Measurements from ENCODE around the gene SNRNP35. TPM values are rescaled to one million over a fixed set of nuclear protein-coding genes. Genes with fewer than 3 reads are reported as not detected.
A peak's percentile ranks its signal among the peaks of the same experiment; 100 is the strongest.

Gene SNRNP35
- total and polyA plus RNA-seq, 4 experiments from 2014 or later: 39.0 to 49.5 (median 42.2) TPM

DNA sequence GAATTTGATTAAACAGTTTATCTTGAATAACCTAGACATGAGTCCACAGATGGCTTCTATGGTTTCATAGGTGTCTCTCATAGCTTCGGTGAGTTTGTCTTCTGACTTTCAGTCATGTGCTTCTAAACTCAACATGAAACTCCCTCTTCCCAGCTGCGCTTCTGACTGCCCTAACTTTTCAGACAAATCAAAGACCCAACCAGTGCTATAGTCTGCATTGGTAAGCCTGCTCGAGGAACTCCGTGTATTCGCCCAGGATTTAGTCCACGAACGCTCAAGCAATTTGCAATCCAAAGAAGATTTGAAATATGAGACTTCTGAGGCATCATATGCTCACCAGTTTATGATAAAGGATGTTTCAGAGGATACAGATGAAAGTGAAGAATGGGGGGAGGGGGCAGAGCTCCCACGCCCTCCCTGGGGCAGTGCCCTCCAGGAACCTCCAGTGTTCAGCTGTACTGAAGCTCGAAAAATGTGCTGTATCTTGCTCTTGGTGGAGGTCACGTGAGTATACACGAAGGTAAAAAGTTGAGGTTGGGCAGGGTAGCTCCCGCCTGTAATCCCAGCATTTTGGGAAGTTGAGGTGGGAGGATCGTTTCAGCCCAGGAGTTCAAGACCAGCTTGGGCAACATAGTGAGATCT, 16.3 kb upstream of the SNRNP35 start:
- peaks cover 0 to 4% of the 10 kb centered on the region in 2 donors for H3K36me3 Mint-ChIP-seq
- H3K27me3 Mint-ChIP-seq: no peaks in the 10 kb centered on the region
- H3K9me3 ChIP-seq (ENCODE audit: control insufficient read depth in 1 of 2, low read length in 2 of 2): no peaks in the 10 kb centered on the region
- peaks cover 27% of the 10 kb centered on the region for H3K4me1 ChIP-seq (ENCODE audit: insufficient read depth, low read length)
- no peak for DNase-seq
- no peak overlapping the region for H3K27ac ChIP-seq (ENCODE audit: low read depth, low read length)
- H3K9me3 Mint-ChIP-seq: no peaks in the 10 kb centered on the region
- intact Hi-C loops (cut with micrococcal nuclease): no loop called here
- H3K27me3 ChIP-seq (ENCODE audit: insufficient read depth, low read length): no peaks in the 10 kb centered on the region
- ChIA-PET CTCF (ENCODE audit: partially characterized antibody) (interaction anchor here (1.0 to 1.8 kb wide), 3 partner anchors 15 to 96 kb away, joined by 3 to 4 read pairs (median 3); no protein-coding TSS in a partner anchor), POLR2A (ENCODE audit: partially characterized antibody) (interaction anchor here (8.5 kb wide), 1 partner anchor 17 kb away, joined by 132 read pairs; the partner anchor contains the start of gene SNRNP35)
- H3K4me1 Mint-ChIP-seq: peaks cover 12 to 38% (median 22%) of the 10 kb centered on the region in 4 donors
- H3K36me3 ChIP-seq (ENCODE audit: insufficient read depth, low read length): no peaks in the 10 kb centered on the region
- H3K4me3 ChIP-seq (ENCODE audit: low read length in 2 of 2): no peak overlapping the region
- H3K4me3 Mint-ChIP-seq: no peak overlapping the region
- H3K27ac Mint-ChIP-seq: peak overlapping the region in 3 of 7 donors; percentile 14 to 61 (median 30)

DNA sequence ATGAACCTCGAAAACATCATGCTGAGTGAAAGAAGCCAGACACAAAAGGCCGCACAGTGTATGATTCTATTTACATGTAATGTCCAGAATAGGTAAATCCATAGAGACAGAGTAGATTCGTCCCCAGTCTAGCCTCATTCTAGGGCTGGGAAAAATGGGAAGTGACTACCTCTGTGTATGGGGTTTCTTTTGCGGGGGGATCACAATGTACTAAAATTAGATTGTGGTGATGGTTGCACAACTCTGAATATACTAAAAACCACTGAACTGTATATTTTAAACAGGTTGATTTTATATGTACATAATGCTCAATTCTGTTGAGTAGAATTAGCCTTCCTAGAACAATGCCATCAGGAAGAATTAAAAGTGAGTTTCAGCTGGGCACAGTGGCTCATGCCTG, 15.2 kb upstream of the SNRNP35 start:
- Mint-ChIP-seq H3K9me3 (no peaks in the 10 kb centered on the region), H3K4me3 (peak overlapping the region in 1 of 8 donors; percentile 8)
- H3K4me3 ChIP-seq (ENCODE audit: low read length in 2 of 2): no peak overlapping the region

DNA sequence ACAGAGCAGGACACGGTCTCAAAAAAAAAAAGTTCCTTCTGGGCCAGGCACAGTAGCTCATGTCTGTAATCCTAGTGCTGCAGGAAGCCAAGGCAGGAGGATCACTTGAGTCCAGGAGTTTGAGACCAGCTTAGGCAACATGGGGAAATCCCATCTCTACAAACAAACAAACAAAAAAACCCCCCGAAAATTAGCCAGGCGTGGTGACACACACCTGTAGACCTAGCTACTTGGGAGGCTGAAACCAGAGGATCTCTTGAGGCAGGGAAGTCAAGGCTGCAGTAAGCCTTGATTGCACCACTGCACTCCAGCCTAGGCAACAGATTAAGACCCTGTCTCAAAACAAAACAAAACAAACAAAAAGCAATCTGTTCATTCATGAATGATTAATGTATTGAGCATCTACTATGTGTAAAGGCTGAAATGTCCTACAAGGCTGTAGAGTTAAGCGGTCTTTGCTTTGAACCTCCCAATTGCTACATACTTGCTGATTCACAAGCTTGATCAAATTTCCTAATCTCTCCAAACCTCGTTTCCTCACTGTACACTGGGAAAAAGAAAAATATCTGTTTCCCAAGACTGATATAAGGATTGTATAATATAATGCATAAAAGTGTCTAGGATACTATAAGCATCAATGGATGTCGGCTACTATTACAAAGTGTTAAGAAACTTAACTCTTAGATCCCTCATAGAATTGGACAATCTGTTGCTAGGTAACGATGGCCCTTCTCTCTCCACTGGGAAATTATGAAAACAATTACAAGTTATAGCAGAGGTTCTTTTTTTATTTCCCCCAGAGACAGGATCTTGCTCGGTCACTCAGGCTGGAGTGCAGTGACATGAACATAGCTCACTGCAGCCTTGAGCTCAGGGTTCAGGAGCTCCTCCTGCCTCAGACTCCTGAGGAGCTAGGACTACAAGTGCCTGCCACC, 13.6 kb upstream of the SNRNP35 start:
- Histone ChIP-seq H3K4me3 (ENCODE audit: low read length in 2 of 2) (no peak overlapping the region), H3K36me3 (ENCODE audit: insufficient read depth, low read length) (no peaks in the 10 kb centered on the region), H3K4me1 (ENCODE audit: insufficient read depth, low read length) (peaks cover 35% of the 10 kb centered on the region), H3K27ac (ENCODE audit: low read depth, low read length) (no peak overlapping the region), H3K27me3 (ENCODE audit: insufficient read depth, low read length) (no peaks in the 10 kb centered on the region), H3K9me3 (ENCODE audit: control insufficient read depth in 1 of 2, low read length in 2 of 2) (no peaks in the 10 kb centered on the region)
- no peak overlapping the region for H3K4me3 Mint-ChIP-seq
- H3K27me3 Mint-ChIP-seq: no peaks in the 10 kb centered on the region
- ChIA-PET POLR2A (ENCODE audit: partially characterized antibody) (interaction anchor here (8.5 to 8.7 kb wide), 2 partner anchors 8 to 14 kb away, joined by 132 to 141 read pairs; partner anchors contain the start of genes RILPL2 and SNRNP35), CTCF (ENCODE audit: partially characterized antibody) (no interaction called here)
- H3K36me3 Mint-ChIP-seq: no peaks in the 10 kb centered on the region
- intact Hi-C loops (cut with micrococcal nuclease): no loop called here
- no peaks in the 10 kb centered on the region for H3K9me3 Mint-ChIP-seq
- H3K4me1 Mint-ChIP-seq: peaks cover 17 to 38% (median 29%) of the 10 kb centered on the region in 4 donors
- H3K27ac Mint-ChIP-seq: peak overlapping the region in 2 of 7 donors; percentile 41 to 74
- DNase-seq: no peak

More for the DNA sequence above, 15.2 kb upstream of the SNRNP35 start:
- Histone ChIP-seq H3K27ac (ENCODE audit: low read depth, low read length) (no peak overlapping the region), H3K27me3 (ENCODE audit: insufficient read depth, low read length) (no peaks in the 10 kb centered on the region), H3K9me3 (ENCODE audit: control insufficient read depth in 1 of 2, low read length in 2 of 2) (no peaks in the 10 kb centered on the region), H3K36me3 (ENCODE audit: insufficient read depth, low read length) (no peaks in the 10 kb centered on the region), H3K4me1 (ENCODE audit: insufficient read depth, low read length) (peaks cover 25% of the 10 kb centered on the region)
- no peak overlapping the region for H3K27ac Mint-ChIP-seq
- ChIA-PET CTCF (ENCODE audit: partially characterized antibody) (interaction anchor here (1.1 kb wide), 1 partner anchor 77 kb away, joined by 4 read pairs; no protein-coding TSS in a partner anchor), POLR2A (ENCODE audit: partially characterized antibody) (interaction anchor here (0.9 to 8.5 kb wide), 2 partner anchors 16 to 55 kb away, joined by 4 to 132 read pairs; partner anchors contain the start of gene SNRNP35)
- H3K36me3 Mint-ChIP-seq: no peaks in the 10 kb centered on the region
- peaks cover 9 to 28% (median 20%) of the 10 kb centered on the region in 4 donors for H3K4me1 Mint-ChIP-seq
- intact Hi-C loops (cut with micrococcal nuclease): no loop called here
- H3K27me3 Mint-ChIP-seq: no peaks in the 10 kb centered on the region
- DNase-seq: no peak

DNA sequence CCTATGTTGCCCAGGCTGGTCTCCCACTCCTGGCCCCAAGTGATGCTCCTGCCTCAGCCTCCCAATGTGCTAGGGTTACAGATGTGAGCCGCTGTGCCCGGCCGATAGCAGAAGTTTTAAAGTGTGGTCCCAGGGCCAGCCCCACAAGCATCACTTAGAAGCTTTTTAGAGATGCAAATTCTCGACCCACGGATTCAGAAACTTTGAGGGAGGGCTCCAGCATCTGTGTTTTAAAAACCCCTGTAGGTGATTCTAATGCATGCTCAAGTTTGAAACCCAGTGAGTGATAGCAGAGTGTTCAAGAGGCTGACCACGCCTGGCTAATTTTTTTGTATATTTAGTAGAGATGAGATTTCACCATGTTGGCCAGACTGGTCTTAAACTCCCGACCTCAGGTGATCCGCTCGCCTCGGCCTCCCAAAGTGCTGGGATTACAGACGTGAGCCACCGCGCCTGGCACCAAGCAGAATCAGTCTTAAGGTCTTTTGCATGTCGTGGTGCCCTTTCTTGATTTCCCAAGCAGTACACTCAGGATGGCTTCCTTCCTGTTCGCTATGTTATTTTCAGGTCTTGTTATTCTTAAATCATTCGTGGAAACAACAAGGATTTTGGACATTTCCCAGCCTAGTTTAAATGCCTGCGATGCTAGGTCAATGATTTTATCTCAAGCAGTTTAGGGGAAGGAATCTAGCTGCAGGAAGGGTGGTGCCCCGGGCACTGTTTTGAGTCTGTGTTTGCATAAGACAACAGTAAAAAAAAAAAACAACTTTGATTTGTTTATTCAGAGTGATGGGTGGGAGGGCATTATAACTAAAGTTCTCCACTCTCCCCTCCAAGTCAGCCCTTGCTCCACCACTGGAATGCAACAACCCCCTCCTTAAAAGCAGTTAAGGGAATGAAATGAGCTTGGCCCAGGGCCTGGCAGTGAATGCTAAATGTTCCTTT, 12.3 kb upstream of the SNRNP35 start:
- Mint-ChIP-seq H3K9me3 (no peaks in the 10 kb centered on the region), H3K36me3 (no peaks in the 10 kb centered on the region), H3K27ac (peak overlapping the region; percentile 77 to 95 (median 86)), H3K27me3 (no peaks in the 10 kb centered on the region), H3K4me3 (peak overlapping the region; percentile 63 to 75 (median 72)), H3K4me1 (peaks cover 20 to 42% (median 34%) of the 10 kb centered on the region in 4 donors)
- Histone ChIP-seq H3K4me1 (ENCODE audit: insufficient read depth, low read length) (peaks cover 38% of the 10 kb centered on the region), H3K4me3 (ENCODE audit: low read length in 2 of 2) (no peak overlapping the region), H3K9me3 (ENCODE audit: control insufficient read depth in 1 of 2, low read length in 2 of 2) (no peaks in the 10 kb centered on the region), H3K27ac (ENCODE audit: low read depth, low read length) (peak overlapping the region; percentile 18), H3K36me3 (ENCODE audit: insufficient read depth, low read length) (no peaks in the 10 kb centered on the region), H3K27me3 (ENCODE audit: insufficient read depth, low read length) (no peaks in the 10 kb centered on the region)
- no peak for DNase-seq
- CTCF ChIA-PET (ENCODE audit: partially characterized antibody): no interaction called here
- intact Hi-C loops (cut with micrococcal nuclease): no loop called here
- POLR2A ChIA-PET (ENCODE audit: partially characterized antibody): interaction anchor here (0.7 to 8.7 kb wide), 3 partner anchors 10 to 152 kb away, joined by 3 to 141 read pairs (median 132); partner anchors contain the start of genes RILPL2 and SNRNP35

DNA sequence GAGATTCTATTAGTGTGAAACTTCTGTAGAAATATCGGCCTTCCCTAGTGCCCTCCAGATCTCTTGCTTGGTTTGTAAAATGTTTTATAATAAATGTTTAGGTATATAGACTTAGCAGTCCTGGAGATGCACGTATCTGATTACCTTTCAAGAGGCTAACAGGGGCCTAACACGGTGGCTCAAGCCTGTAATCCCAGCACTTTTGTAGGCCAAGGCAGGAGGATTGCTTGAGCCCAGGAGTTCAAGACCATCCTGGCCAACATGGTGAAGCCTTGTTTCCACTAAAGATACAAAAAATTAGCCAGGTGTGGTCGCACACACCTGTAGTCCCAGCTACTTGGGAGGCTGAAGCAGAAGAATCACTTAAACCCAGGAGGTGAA, 11.6 kb upstream of the SNRNP35 start:
- no peaks in the 10 kb centered on the region for H3K9me3 Mint-ChIP-seq
- Histone ChIP-seq H3K4me1 (ENCODE audit: insufficient read depth, low read length) (peaks cover 38% of the 10 kb centered on the region), H3K9me3 (ENCODE audit: control insufficient read depth in 1 of 2, low read length in 2 of 2) (no peaks in the 10 kb centered on the region), H3K27me3 (ENCODE audit: insufficient read depth, low read length) (no peaks in the 10 kb centered on the region), H3K27ac (ENCODE audit: low read depth, low read length) (peak overlapping the region; percentile 18), H3K4me3 (ENCODE audit: low read length in 2 of 2) (no peak overlapping the region), H3K36me3 (ENCODE audit: insufficient read depth, low read length) (no peaks in the 10 kb centered on the region)
- ChIA-PET POLR2A (ENCODE audit: partially characterized antibody) (interaction anchor here (8.5 to 8.7 kb wide), 2 partner anchors 10 to 12 kb away, joined by 132 to 141 read pairs; partner anchors contain the start of genes RILPL2 and SNRNP35), CTCF (ENCODE audit: partially characterized antibody) (no interaction called here)
- H3K4me3 Mint-ChIP-seq: peak overlapping the region in 7 of 8 donors; percentile 63 to 75 (median 71)
- no peak for DNase-seq
- intact Hi-C loops (cut with micrococcal nuclease): no loop called here
- H3K27ac Mint-ChIP-seq: peak overlapping the region; percentile 59 to 95 (median 84)
- H3K27me3 Mint-ChIP-seq: no peaks in the 10 kb centered on the region
- H3K4me1 Mint-ChIP-seq: peaks cover 23 to 46% (median 34%) of the 10 kb centered on the region in 4 donors
- no peaks in the 10 kb centered on the region for H3K36me3 Mint-ChIP-seq

DNA sequence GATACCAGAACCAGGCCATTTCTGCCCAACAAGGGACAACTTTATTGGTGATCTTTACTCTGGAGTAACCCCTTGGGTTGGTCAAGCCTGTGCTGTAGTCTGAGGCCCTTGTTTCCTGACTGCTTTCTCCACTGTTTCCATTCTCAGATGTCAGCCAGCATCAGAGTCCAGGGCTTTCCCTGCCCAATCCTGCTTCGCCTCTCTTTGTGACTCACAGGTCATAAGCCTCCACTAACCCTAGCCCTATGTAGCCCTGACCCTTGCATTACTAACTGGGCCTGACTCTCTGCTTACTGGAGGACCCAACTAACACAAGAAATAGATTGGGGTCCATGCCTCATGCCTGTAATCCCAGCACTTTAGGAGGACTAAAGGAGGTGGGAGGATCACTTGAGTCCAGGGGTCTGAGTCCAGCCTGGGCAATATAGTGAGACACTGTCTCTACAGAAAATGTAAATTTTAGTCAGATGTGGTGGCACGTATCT, 8.6 kb upstream of the SNRNP35 start:
- DNase-seq: no peak
- ChIA-PET POLR2A (ENCODE audit: partially characterized antibody) (interaction anchor here (0.7 to 8.7 kb wide), 11 partner anchors 10 to 474 kb away, joined by 3 to 141 read pairs (median 8); partner anchors contain the start of genes KMT5A, MPHOSPH9, MTRFR and OGFOD2), CTCF (ENCODE audit: partially characterized antibody) (interaction anchor here (1.1 to 2.0 kb wide), 4 partner anchors 8 to 84 kb away, joined by 3 to 13 read pairs (median 6); partner anchors contain the start of gene SNRNP35)
- Mint-ChIP-seq H3K36me3 (no peaks in the 10 kb centered on the region), H3K27me3 (no peaks in the 10 kb centered on the region), H3K4me1 (peaks cover 23 to 45% (median 34%) of the 10 kb centered on the region in 4 donors), H3K4me3 (peak overlapping the region; percentile 25 to 69 (median 59)), H3K9me3 (no peaks in the 10 kb centered on the region), H3K27ac (peak overlapping the region; percentile 80 to 94 (median 84))
- intact Hi-C loops (cut with micrococcal nuclease): no loop called here
- Histone ChIP-seq H3K27me3 (ENCODE audit: insufficient read depth, low read length) (no peaks in the 10 kb centered on the region), H3K9me3 (ENCODE audit: control insufficient read depth in 1 of 2, low read length in 2 of 2) (no peaks in the 10 kb centered on the region), H3K4me3 (ENCODE audit: low read length in 2 of 2) (no peak overlapping the region), H3K27ac (ENCODE audit: low read depth, low read length) (peak overlapping the region; percentile 42), H3K36me3 (ENCODE audit: insufficient read depth, low read length) (no peaks in the 10 kb centered on the region), H3K4me1 (ENCODE audit: insufficient read depth, low read length) (peaks cover 38% of the 10 kb centered on the region)

All from CD4-positive, alpha-beta memory T cell (primary cell).